PFSK-1 (cell line): ENCODE measurements around the gene MLKL.
A peak's percentile ranks its signal among the peaks of the same experiment; 100 is the strongest.

ENCODE experiments used
- FOXP2 ChIP-seq: optimal IDR thresholded peaks from 2 replicates; pipeline ENCODE3; 2011; ENCODE audit warnings: borderline replicate concordance, control low read depth, inconsistent platforms; ENCODE audit not compliant: insufficient read depth; ENCODE audit errors: extremely low read length, extremely low read depth
- POLR2AphosphoS5 ChIP-seq: IDR thresholded peaks from 2 replicates; pipeline ENCODE4 v1.6.1; 2012; ENCODE audit warnings: low read depth, mild to moderate bottlenecking, control low read depth, low read length, moderate library complexity
- REST ChIP-seq, 2 experiments: IDR thresholded peaks; 2 replicates each; pipeline versions ENCODE4 v1.6.1 to v1.8.0; 2011 to 2012; ENCODE audit warnings: low read depth in 2 of 2, low read length in 2 of 2, control low read depth in 1 of 2, inconsistent platforms in 1 of 2, mild to moderate bottlenecking in 1 of 2, moderate library complexity in 1 of 2; ENCODE audit not compliant: insufficient read depth in 1 of 2
- SIN3A ChIP-seq: IDR thresholded peaks from 2 replicates; pipeline ENCODE4 v1.6.1; 2012; ENCODE audit warnings: mild to moderate bottlenecking, low read length, moderate library complexity, borderline replicate concordance; ENCODE audit not compliant: insufficient read depth
- TAF1 ChIP-seq: IDR thresholded peaks from 2 replicates; pipeline ENCODE4 v1.6.1; 2012; ENCODE audit warnings: low read length, control low read depth, borderline replicate concordance; ENCODE audit not compliant: insufficient read depth

Gene MLKL

GRCh38 chr16:74667255-74667700 is 33.4 kb downstream of the MLKL start:
- no peak for TF ChIP-seq FOXP2
- TF ChIP-seq REST (IDR thresholded peaks at IDR 0.05; ENCODE audit: insufficient read depth in 1 of 2, low read depth in 2 of 2, low read length in 2 of 2): no peak
- no peak for TF ChIP-seq TAF1
- no peak for TF ChIP-seq SIN3A
- no peak for TF ChIP-seq POLR2AphosphoS5

GRCh38 chr16:74666425-74667254 is 34.0 kb downstream of the MLKL start, which contains the start of gene RFWD3:
RFWD3 (minus strand) TSS chr16:74666877; CDS start chr16:74661449, 5,428 bp downstream.
- TF ChIP-seq SIN3A (no peak), TAF1 (peak; percentile 80; the same call in 1 of the 2 replicates), FOXP2 (no peak), POLR2AphosphoS5 (peak; percentile 83), REST (IDR thresholded peaks at IDR 0.05; ENCODE audit: insufficient read depth in 1 of 2, low read depth in 2 of 2, low read length in 2 of 2) (0 out of 4 replicates have a peak, but pooled peaks of 1 of the 2 experiments have one; percentile 37)

- TF ChIP-seq REST (IDR thresholded peaks at IDR 0.05; ENCODE audit: insufficient read depth in 1 of 2, low read depth in 2 of 2, low read length in 2 of 2): no peak
- TF ChIP-seq POLR2AphosphoS5: no peak
- no peak for TF ChIP-seq FOXP2
- TF ChIP-seq TAF1: no peak
- TF ChIP-seq SIN3A: no peak
These were observed 34.6 kb downstream of the MLKL start for GRCh38 chr16:74666010-74666421.

GRCh38 chr16:74661064-74661463 is 39.6 kb downstream of the MLKL start:
- TF ChIP-seq POLR2AphosphoS5: no peak
- no peak for TF ChIP-seq FOXP2
- TF ChIP-seq REST (IDR thresholded peaks at IDR 0.05; ENCODE audit: insufficient read depth in 1 of 2, low read depth in 2 of 2, low read length in 2 of 2): no peak
- no peak for TF ChIP-seq TAF1
- TF ChIP-seq SIN3A: no peak
